HG02623 (cell line): ENCODE measurements around the gene ADRA1B.
"Not testable (repeated sequence)": the region's sequence is repeated elsewhere in the genome, so short reads cannot be mapped to it uniquely, and the experiment has no call there.

Experiments used
- ATAC-seq: cut with Tn5 transposase; IDR thresholded peaks from one replicate; pipeline ENCODE4 v1.9.1; 2021; ENCODE audit warnings: moderate library complexity; ENCODE audit not compliant: unreplicated experiment

The ADRA1B gene

GRCh38 chr5:160009591-160009989 lies 93.3 kb downstream of the ADRA1B start:
- no peak for ATAC-seq

- no peak for ATAC-seq
Observed at GRCh38 chr5:160011471-160011870, 95.2 kb downstream of the ADRA1B start.

GRCh38 chr5:160014197-160014596 lies 97.9 kb downstream of the ADRA1B start:
- not testable (repeated sequence) for ATAC-seq

- no peak for ATAC-seq
Observed at GRCh38 chr5:160018945-160019625, 102.8 kb downstream of the ADRA1B start.

GRCh38 chr5:160020266-160020770 lies 104.0 kb downstream of the ADRA1B start:
- ATAC-seq, result no peak

- ATAC-seq, result no peak
Observed at GRCh38 chr5:160020964-160021363, 104.7 kb downstream of the ADRA1B start.

GRCh38 chr5:160021831-160022446 lies 105.7 kb downstream of the ADRA1B start:
- ATAC-seq, result peak; percentile 85
